GM21737 (cell line): ENCODE measurements around the gene AFG3L2.
"Not testable (repeated sequence)": the region's sequence is repeated elsewhere in the genome, so short reads cannot be mapped to it uniquely, and the experiment has no call there.

Source experiments
- ATAC-seq: cut with Tn5 transposase; IDR thresholded peaks from one replicate; pipeline ENCODE4 v1.9.1; 2021; ENCODE audit warnings: mild to moderate bottlenecking, moderate library complexity; ENCODE audit not compliant: unreplicated experiment

Gene AFG3L2

GRCh38 chr18:12397793-12398192, 20.8 kb upstream of the AFG3L2 start:
- ATAC-seq: no peak

- no peak for ATAC-seq
Measured at GRCh38 chr18:12397254-12397653, 20.2 kb upstream of the AFG3L2 start.

GRCh38 chr18:12394428-12394827, 17.4 kb upstream of the AFG3L2 start:
- ATAC-seq: no peak

- ATAC-seq: no peak
Measured at GRCh38 chr18:12393998-12394397, 17.0 kb upstream of the AFG3L2 start.

GRCh38 chr18:12393510-12393909, 16.5 kb upstream of the AFG3L2 start:
- no peak for ATAC-seq

GRCh38 chr18:12391487-12392165, 14.6 kb upstream of the AFG3L2 start:
- ATAC-seq: no peak

- ATAC-seq: no peak
Measured at GRCh38 chr18:12388442-12388841, 11.4 kb upstream of the AFG3L2 start.

GRCh38 chr18:12384261-12384660, 7.2 kb upstream of the AFG3L2 start:
- ATAC-seq: no peak

- not testable (repeated sequence) for ATAC-seq
Measured at GRCh38 chr18:12383759-12384158, 6.7 kb upstream of the AFG3L2 start.

- ATAC-seq: not testable (repeated sequence)
Measured at GRCh38 chr18:12382221-12382814, 5.3 kb upstream of the AFG3L2 start.

- ATAC-seq: not testable (repeated sequence)
Measured at GRCh38 chr18:12378198-12378558, 1.2 kb upstream of the AFG3L2 start.

GRCh38 chr18:12377556-12378197, 650 bp upstream of the AFG3L2 start:
- ATAC-seq: peak; percentile 55

GRCh38 chr18:12376034-12376753, 833 bp downstream of the AFG3L2 start:
- ATAC-seq: no peak

GRCh38 chr18:12374401-12374800, 2.6 kb downstream of the AFG3L2 start:
- no peak for ATAC-seq

- no peak for ATAC-seq
Measured at GRCh38 chr18:12373771-12374116, 3.3 kb downstream of the AFG3L2 start.

GRCh38 chr18:12373116-12373770, 3.8 kb downstream of the AFG3L2 start:
- no peak for ATAC-seq

- no peak for ATAC-seq
Measured at GRCh38 chr18:12372406-12372805, 4.6 kb downstream of the AFG3L2 start.

- ATAC-seq: no peak
Measured at GRCh38 chr18:12371590-12371989, 5.4 kb downstream of the AFG3L2 start.

GRCh38 chr18:12369211-12369610, 7.8 kb downstream of the AFG3L2 start:
- no peak for ATAC-seq

GRCh38 chr18:12366784-12367183, 10.2 kb downstream of the AFG3L2 start:
- no peak for ATAC-seq

GRCh38 chr18:12366379-12366778, 10.6 kb downstream of the AFG3L2 start:
- ATAC-seq: no peak
